ENCODE results near the gene TTLL11. TPM values are rescaled to one million over a fixed set of nuclear protein-coding genes. Genes with fewer than 3 reads are reported as not detected.

The TTLL11 gene
- total and polyA plus RNA-seq, 4 donors = 1.4 to 4.5 (median 3.6) TPM

DNA sequence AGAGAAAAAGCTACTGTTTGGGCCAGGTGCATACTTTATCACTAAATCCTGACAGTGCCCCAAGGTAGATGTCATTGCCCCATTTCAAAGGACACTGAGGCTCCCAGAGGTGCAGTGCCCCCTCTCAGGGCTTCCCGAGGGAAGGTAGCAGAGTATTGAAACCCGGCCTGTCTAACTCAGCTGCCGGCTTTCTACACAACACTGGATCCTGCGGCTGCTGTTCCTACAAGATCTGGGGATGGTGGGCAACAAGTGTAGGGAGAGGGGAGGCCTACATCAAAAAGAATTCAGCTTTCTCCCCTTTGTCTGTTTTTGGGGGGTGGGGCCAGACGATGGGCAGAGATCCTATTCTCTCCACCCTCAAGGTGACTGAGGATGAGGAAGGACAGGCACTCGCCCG, 240.9 kb downstream of the TTLL11 start:
- WGBS = 96% methylated on average over 7 of the region's 7 CpGs
- Histone ChIP-seq H3K27me3 (ENCODE audit: control insufficient read depth in 4 of 4, insufficient read depth in 4 of 4, low read length in 3 of 4) (no peaks in the 10 kb centered on the region), H3K27ac (ENCODE audit: low read depth in 1 of 2, low read length in 2 of 2) (no peak overlapping the region), H3K4me3 (ENCODE audit: low read depth in 1 of 3, low read length in 3 of 3) (no peak overlapping the region), H3K9ac (ENCODE audit: low read depth in 1 of 2, low read length in 2 of 2) (no peak overlapping the region), H3K36me3 (ENCODE audit: control insufficient read depth in 4 of 4, insufficient read depth in 3 of 4, low read depth in 1 of 4, low read length in 3 of 4) (no peaks in the 10 kb centered on the region), H3K4me1 (ENCODE audit: control insufficient read depth in 4 of 4, insufficient read depth in 4 of 4, low read length in 3 of 4) (no peaks in the 10 kb centered on the region), H3K9me3 (ENCODE audit: control insufficient read depth in 4 of 4, low read length in 3 of 4) (peaks cover 0 to 3% (median under 1%) of the 10 kb centered on the region in 4 donors)
- no peak for TF ChIP-seq GABPA (IDR thresholded peaks at IDR 0.05 in 1 of 2, conservative IDR thresholded peaks at IDR 0.05 in 1 of 2)
- no peak for TF ChIP-seq ATF3 (IDR thresholded peaks at IDR 0.05)
- DNase-seq (ENCODE audit: low spot score) = no peak

DNA sequence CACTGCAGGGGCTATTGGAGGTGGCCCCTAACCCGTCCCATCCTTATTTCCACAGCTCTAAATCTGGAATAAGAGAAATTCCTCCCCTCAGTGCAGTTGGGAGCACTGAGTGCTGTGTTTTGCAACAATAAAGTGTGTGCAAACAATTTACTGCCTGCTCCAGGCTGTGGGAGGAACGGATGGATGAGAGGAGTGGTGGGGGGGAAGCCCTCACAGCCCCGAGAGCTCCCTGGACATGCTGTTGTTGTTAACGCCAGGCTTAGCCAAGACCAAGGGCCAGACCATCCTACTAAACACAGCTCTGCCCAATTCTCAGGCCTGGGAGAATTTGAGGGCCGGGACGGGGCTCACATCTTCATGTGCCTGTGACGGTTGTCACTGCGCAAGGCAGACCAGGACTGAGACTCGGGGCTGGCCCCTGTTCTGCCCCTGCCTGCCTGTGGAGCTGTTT, 241.4 kb downstream of the TTLL11 start:
- WGBS = 94% methylated on average over 9 of the region's 9 CpGs
- H3K27ac ChIP-seq (ENCODE audit: low read depth in 1 of 2, low read length in 2 of 2) = no peak overlapping the region
- DNase-seq (ENCODE audit: low spot score) = no peak

GRCh38 chr9:121850366-121850765, 242.7 kb downstream of the TTLL11 start:
- TF ChIP-seq YY1 (IDR thresholded peaks at IDR 0.05) = no peak
- TF ChIP-seq HNF4A (conservative IDR thresholded peaks at IDR 0.05) = no peak
- no peak for TF ChIP-seq CTCF (IDR thresholded peaks at IDR 0.05; ENCODE audit: low read depth, low read length, missing input control)
- TF ChIP-seq MAX (IDR thresholded peaks at IDR 0.05) = no peak
- TF ChIP-seq SP1 (IDR thresholded peaks at IDR 0.05) = no peak
- TF ChIP-seq FOXA1 (IDR thresholded peaks at IDR 0.05) = no peak
- Histone ChIP-seq H3K9me3 (ENCODE audit: control insufficient read depth in 4 of 4, low read length in 3 of 4) (peaks cover 0 to 3% (median under 1%) of the 10 kb centered on the region in 4 donors), H3K27me3 (ENCODE audit: control insufficient read depth in 4 of 4, insufficient read depth in 4 of 4, low read length in 3 of 4) (no peaks in the 10 kb centered on the region), H3K4me1 (ENCODE audit: control insufficient read depth in 4 of 4, insufficient read depth in 4 of 4, low read length in 3 of 4) (no peaks in the 10 kb centered on the region), H3K4me3 (ENCODE audit: low read depth in 1 of 3, low read length in 3 of 3) (no peak overlapping the region), H3K36me3 (ENCODE audit: control insufficient read depth in 4 of 4, insufficient read depth in 3 of 4, low read depth in 1 of 4, low read length in 3 of 4) (no peaks in the 10 kb centered on the region), H3K9ac (ENCODE audit: low read depth in 1 of 2, low read length in 2 of 2) (no peak overlapping the region), H3K27ac (ENCODE audit: low read depth in 1 of 2, low read length in 2 of 2) (no peak overlapping the region)
- 71% methylated on average over 2 of the region's 2 CpGs for WGBS
- no peak for DNase-seq (ENCODE audit: low spot score)

More for the DNA sequence above, 241.4 kb downstream of the TTLL11 start:
- no peaks in the 10 kb centered on the region for H3K36me3 ChIP-seq (ENCODE audit: control insufficient read depth in 4 of 4, insufficient read depth in 3 of 4, low read depth in 1 of 4, low read length in 3 of 4)
- no peaks in the 10 kb centered on the region for H3K4me1 ChIP-seq (ENCODE audit: control insufficient read depth in 4 of 4, insufficient read depth in 4 of 4, low read length in 3 of 4)
- no peak overlapping the region for H3K4me3 ChIP-seq (ENCODE audit: low read depth in 1 of 3, low read length in 3 of 3)
- peaks cover 0 to 3% (median under 1%) of the 10 kb centered on the region in 4 donors for H3K9me3 ChIP-seq (ENCODE audit: control insufficient read depth in 4 of 4, low read length in 3 of 4)
- no peaks in the 10 kb centered on the region for H3K27me3 ChIP-seq (ENCODE audit: control insufficient read depth in 4 of 4, insufficient read depth in 4 of 4, low read length in 3 of 4)
- no peak for TF ChIP-seq FOXA2 (IDR thresholded peaks at IDR 0.05)
- TF ChIP-seq HNF4G (IDR thresholded peaks at IDR 0.05) = no peak
- TF ChIP-seq JUND (IDR thresholded peaks at IDR 0.05) = no peak
- no peak for TF ChIP-seq GABPA (IDR thresholded peaks at IDR 0.05 in 1 of 2, conservative IDR thresholded peaks at IDR 0.05 in 1 of 2)
- TF ChIP-seq EGR1 (IDR thresholded peaks at IDR 0.05; ENCODE audit: low read depth in 2 of 2) = no peak
- no peak for TF ChIP-seq ZBTB33 (IDR thresholded peaks at IDR 0.05)
- TF ChIP-seq YY1 (IDR thresholded peaks at IDR 0.05) = no peak
- TF ChIP-seq TAF1 (conservative IDR thresholded peaks at IDR 0.05) = no peak
- TF ChIP-seq SP1 (IDR thresholded peaks at IDR 0.05) = no peak
- no peak overlapping the region for H3K9ac ChIP-seq (ENCODE audit: low read depth in 1 of 2, low read length in 2 of 2)
